Activated CD4-positive, alpha-beta memory T cell treated with anti-CD3 and anti-CD28 coated beads for 36 hours (primary cell): Measurements from ENCODE around the gene FHIT. TPM values are rescaled to one million over a fixed set of nuclear protein-coding genes. Genes with fewer than 3 reads are reported as not detected.

Experiments used
- CTCF ChIA-PET: fragments of 350-600 bp; sonication (Branson Sonifier 250); formaldehyde crosslinking; loops from one replicate; lab custom pipeline; 2021; ENCODE audit warnings: antibody characterized with exemption, inconsistent platforms; lab: Charles Lee
- POLR2A ChIA-PET: fragments of 350-600 bp; sonication (Branson Sonifier 250); formaldehyde crosslinking; loops from one replicate; lab custom pipeline; 2021; ENCODE audit warnings: antibody characterized with exemption; lab: Charles Lee
- DNase-seq: peaks from one replicate; pipeline ENCODE4 v3.0.0-alpha.2; 2020
- H3K27ac Mint-ChIP-seq: one replicate; pipeline ENCODE4 v1.8.0; 2021; ENCODE audit warnings: mixed read lengths
- H3K27me3 Mint-ChIP-seq: one replicate; pipeline ENCODE4 v1.8.0; 2021; ENCODE audit warnings: mixed read lengths
- H3K36me3 Mint-ChIP-seq: one replicate; pipeline ENCODE4 v1.8.0; 2021; ENCODE audit warnings: mixed read lengths
- H3K4me1 Mint-ChIP-seq: one replicate; pipeline ENCODE4 v1.8.0; 2021; ENCODE audit warnings: low read depth, mixed read lengths
- H3K4me3 Mint-ChIP-seq: one replicate; pipeline ENCODE4 v1.8.0; 2021; ENCODE audit warnings: mild to moderate bottlenecking, mixed read lengths
- H3K9me3 Mint-ChIP-seq: one replicate; pipeline ENCODE4 v1.8.0; 2021; ENCODE audit warnings: mixed read lengths
- intact Hi-C: fragments of 100-400 bp; cut with micrococcal nuclease; formaldehyde crosslinking; loops from one replicate; pipeline ENCODE4 v1.15.1; 2023
- total RNA-seq, 2 experiments: library from RNA; stranded (reverse); gene quantifications; one replicate each; pipeline ENCODE4 v1.2.3, GENCODE V29; 2021

Gene FHIT
- total RNA-seq, 2 experiments from 2014 or later = 7.2 to 8.7 TPM

- POLR2A ChIA-PET = no interaction called here
These were observed 1519.3 kb downstream of the FHIT start for GRCh38 chr3:59731943-59732342.

DNA sequence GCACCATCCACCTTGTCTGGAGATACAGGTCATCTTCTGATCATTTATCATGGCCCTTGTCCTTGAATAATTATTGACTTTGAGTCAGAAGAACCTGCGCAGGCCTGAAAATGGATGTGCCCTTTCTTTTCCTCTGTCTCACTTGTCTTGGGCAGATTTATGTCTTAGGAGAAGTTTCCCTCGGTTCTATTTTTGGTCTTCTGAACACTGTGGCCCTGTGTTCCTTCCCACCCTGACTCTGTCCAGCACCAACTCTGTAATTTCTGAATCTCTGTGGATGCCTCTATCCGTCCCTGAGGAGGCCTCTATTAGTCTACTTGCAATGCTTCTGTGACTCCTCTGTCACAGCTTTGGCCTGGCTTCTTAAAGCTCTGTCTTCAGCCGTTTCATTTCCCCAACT, 1520.7 kb downstream of the FHIT start:
- intact Hi-C loops = no loop called here
- H3K4me1 Mint-ChIP-seq = peaks cover 6% of the 10 kb centered on the region
- H3K27me3 Mint-ChIP-seq = no peaks in the 10 kb centered on the region
- H3K9me3 Mint-ChIP-seq = no peaks in the 10 kb centered on the region
- CTCF ChIA-PET = no interaction called here
- H3K27ac Mint-ChIP-seq = no peak overlapping the region
- POLR2A ChIA-PET = no interaction called here
- H3K4me3 Mint-ChIP-seq = no peak overlapping the region
- no peaks in the 10 kb centered on the region for H3K36me3 Mint-ChIP-seq
- DNase-seq = no peak

More at GRCh38 chr3:59731943-59732342, 1519.3 kb downstream of the FHIT start:
- CTCF ChIA-PET = interaction anchor here (0.6 kb wide), 1 partner anchor 263 kb away, joined by 3 read pairs; no protein-coding TSS in a partner anchor
- Mint-ChIP-seq H3K27ac (no peak overlapping the region), H3K27me3 (no peaks in the 10 kb centered on the region), H3K4me1 (no peaks in the 10 kb centered on the region), H3K9me3 (no peaks in the 10 kb centered on the region), H3K4me3 (no peak overlapping the region), H3K36me3 (no peaks in the 10 kb centered on the region)
- intact Hi-C loops = no loop called here
- DNase-seq = no peak

DNA sequence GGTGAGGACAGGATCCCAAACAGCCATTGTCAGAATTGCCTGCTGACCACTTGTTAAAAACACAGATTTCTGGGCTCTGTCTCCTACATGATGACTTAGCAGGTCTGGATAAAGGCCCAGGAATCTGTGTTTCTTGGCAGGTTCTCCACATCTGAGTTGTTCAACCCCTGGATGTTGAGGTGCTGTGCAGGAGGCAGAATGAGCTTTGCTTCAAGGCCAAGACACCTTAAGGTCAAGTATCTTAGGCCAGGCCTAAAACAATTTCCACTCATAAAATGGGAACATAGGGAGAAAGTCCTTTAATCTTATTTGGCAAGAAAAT, 1522.7 kb downstream of the FHIT start:
- Mint-ChIP-seq H3K9me3 (no peaks in the 10 kb centered on the region), H3K4me3 (no peak overlapping the region), H3K4me1 (peaks cover 6% of the 10 kb centered on the region), H3K27me3 (no peaks in the 10 kb centered on the region), H3K36me3 (no peaks in the 10 kb centered on the region), H3K27ac (no peak overlapping the region)
- no peak for DNase-seq
- ChIA-PET CTCF (interaction anchor here (0.7 kb wide), 1 partner anchor 16 kb away, joined by 3 read pairs; no protein-coding TSS in a partner anchor), POLR2A (no interaction called here)
- intact Hi-C loops = no loop called here

GRCh38 chr3:59727902-59728586, 1523.2 kb downstream of the FHIT start:
- Mint-ChIP-seq H3K27ac (no peak overlapping the region), H3K36me3 (no peaks in the 10 kb centered on the region), H3K27me3 (no peaks in the 10 kb centered on the region), H3K9me3 (no peaks in the 10 kb centered on the region), H3K4me3 (no peak overlapping the region), H3K4me1 (peaks cover 6% of the 10 kb centered on the region)
- intact Hi-C loops = no loop called here
- ChIA-PET POLR2A (no interaction called here), CTCF (no interaction called here)
- no peak for DNase-seq

- no peak overlapping the region for H3K4me3 Mint-ChIP-seq
- ChIA-PET CTCF (no interaction called here), POLR2A (no interaction called here)
- DNase-seq = peak; percentile 46
- H3K27me3 Mint-ChIP-seq = no peaks in the 10 kb centered on the region
- no peaks in the 10 kb centered on the region for H3K9me3 Mint-ChIP-seq
- peaks cover 6% of the 10 kb centered on the region for H3K4me1 Mint-ChIP-seq
- no peaks in the 10 kb centered on the region for H3K36me3 Mint-ChIP-seq
- intact Hi-C loops = no loop called here
- no peak overlapping the region for H3K27ac Mint-ChIP-seq
These were observed 1525.0 kb downstream of the FHIT start for GRCh38 chr3:59726279-59726678.

DNA sequence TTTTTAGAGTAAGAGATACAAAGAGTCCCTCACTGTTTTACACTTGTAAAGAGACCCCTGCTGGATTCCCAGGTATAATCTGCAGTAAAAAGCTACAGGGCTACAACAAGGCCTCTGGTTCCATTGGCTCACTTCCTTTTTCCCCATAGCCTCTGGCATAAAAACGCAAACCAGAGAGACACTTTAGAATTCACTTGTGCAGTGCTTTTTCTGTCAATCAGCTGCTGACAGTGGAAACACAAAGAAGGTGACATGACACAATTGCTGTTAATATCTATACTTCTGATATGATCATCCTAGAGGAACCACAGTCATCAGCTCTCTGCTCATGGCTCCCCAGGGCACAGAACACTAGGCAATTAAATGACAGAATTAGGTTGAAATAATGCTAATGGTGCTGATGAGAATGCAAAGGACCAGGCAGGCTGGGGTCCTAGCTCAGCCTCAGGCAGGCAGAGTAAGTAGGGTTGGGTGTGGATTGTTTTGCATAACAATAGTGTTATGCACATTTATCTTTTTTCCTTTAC, 1533.5 kb downstream of the FHIT start:
- no peaks in the 10 kb centered on the region for H3K27me3 Mint-ChIP-seq
- intact Hi-C loops = no loop called here
- H3K9me3 Mint-ChIP-seq = peaks cover 12% of the 10 kb centered on the region
- peaks cover 7% of the 10 kb centered on the region for H3K36me3 Mint-ChIP-seq
- DNase-seq = no peak
- no peak overlapping the region for H3K4me3 Mint-ChIP-seq
- H3K4me1 Mint-ChIP-seq = peaks cover 2% of the 10 kb centered on the region
- no peak overlapping the region for H3K27ac Mint-ChIP-seq
- CTCF ChIA-PET = interaction anchor here (0.6 kb wide), 1 partner anchor 21 kb away, joined by 3 read pairs; no protein-coding TSS in a partner anchor
- POLR2A ChIA-PET = interaction anchor here (0.6 kb wide), 1 partner anchor 720 kb away, joined by 3 read pairs; no protein-coding TSS in a partner anchor

DNA sequence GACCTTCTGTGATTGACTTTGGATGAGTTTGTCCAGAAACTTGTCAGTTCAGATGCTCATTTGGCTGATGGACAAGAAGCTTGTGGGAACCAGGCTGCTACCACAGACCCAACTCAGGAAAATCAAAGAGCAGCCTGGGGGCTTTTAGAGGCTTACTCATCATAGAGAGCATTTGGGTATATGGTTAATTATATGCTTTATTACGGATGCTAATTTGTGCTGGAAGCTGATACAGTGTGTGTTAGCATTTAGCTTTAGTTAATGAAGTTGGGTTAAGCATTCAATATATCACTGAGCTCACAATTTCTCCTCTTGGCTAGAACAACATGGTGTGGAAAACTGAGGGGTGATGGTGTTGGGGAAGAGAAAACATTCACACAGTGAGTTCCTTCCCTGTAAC, 1537.2 kb downstream of the FHIT start:
- ChIA-PET POLR2A (no interaction called here), CTCF (interaction anchor here (0.6 to 1.4 kb wide), 2 partner anchors 139 to 501 kb away, joined by 3 to 4 read pairs; no protein-coding TSS in a partner anchor)
- Mint-ChIP-seq H3K4me3 (no peak overlapping the region), H3K27ac (no peak overlapping the region), H3K4me1 (peaks cover 4% of the 10 kb centered on the region), H3K27me3 (no peaks in the 10 kb centered on the region), H3K36me3 (peaks cover 10% of the 10 kb centered on the region), H3K9me3 (peaks cover 14% of the 10 kb centered on the region)
- intact Hi-C loops = no loop called here
- DNase-seq = no peak

DNA sequence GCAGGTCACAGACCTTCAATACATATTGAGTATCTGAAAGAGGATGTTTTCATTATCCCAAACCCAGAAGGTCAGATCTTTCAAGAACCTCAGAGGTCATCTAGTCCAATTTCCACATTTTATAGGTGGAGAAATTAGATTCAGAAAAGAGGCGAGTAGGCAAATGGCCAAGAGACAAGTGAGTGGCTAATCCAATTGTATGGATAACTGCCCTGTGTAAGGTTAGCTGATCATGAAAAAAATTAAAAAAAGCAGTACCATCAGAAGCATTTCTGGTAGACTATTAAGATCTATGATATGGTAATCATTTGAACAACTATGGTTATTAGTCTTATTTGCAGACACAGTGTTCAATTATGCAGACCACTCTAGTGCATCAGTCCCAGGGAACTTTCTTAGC, 1540.7 kb downstream of the FHIT start:
- no peak overlapping the region for H3K27ac Mint-ChIP-seq
- DNase-seq = no peak
- H3K4me3 Mint-ChIP-seq = no peak overlapping the region
- peaks cover 10% of the 10 kb centered on the region for H3K36me3 Mint-ChIP-seq
- intact Hi-C loops = no loop called here
- ChIA-PET POLR2A (no interaction called here), CTCF (no interaction called here)
- H3K9me3 Mint-ChIP-seq = peaks cover 14% of the 10 kb centered on the region
- no peaks in the 10 kb centered on the region for H3K27me3 Mint-ChIP-seq
- H3K4me1 Mint-ChIP-seq = peaks cover 3% of the 10 kb centered on the region

GRCh38 chr3:59709702-59710553, 1541.3 kb downstream of the FHIT start:
- Mint-ChIP-seq H3K27me3 (no peaks in the 10 kb centered on the region), H3K4me1 (peaks cover 3% of the 10 kb centered on the region), H3K9me3 (peaks cover 14% of the 10 kb centered on the region), H3K36me3 (peaks cover 10% of the 10 kb centered on the region), H3K4me3 (no peak overlapping the region), H3K27ac (no peak overlapping the region)
- DNase-seq = peak; percentile 19
- ChIA-PET CTCF (no interaction called here), POLR2A (no interaction called here)
- intact Hi-C loops = no loop called here

DNA sequence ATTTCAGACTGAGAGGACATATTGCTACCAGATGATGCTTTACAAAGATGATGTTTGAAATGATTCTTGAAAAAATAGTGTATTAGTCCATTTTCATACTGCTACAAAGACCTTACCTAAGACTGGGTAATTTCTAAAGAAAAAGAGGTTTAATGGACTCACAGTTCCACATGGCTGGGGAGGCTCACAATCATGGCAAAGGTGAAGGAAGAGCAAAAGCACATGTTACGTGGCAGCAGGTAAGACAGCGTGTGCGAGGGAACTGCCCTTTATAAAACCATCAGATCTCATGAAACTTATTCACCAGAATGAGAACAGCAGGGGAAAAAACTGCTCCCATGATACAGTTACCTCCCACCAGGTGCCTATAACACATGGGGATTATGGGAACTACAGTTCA, 1543.0 kb downstream of the FHIT start:
- CTCF ChIA-PET = no interaction called here
- DNase-seq = no peak
- peaks cover 3% of the 10 kb centered on the region for H3K4me1 Mint-ChIP-seq
- peaks cover 7% of the 10 kb centered on the region for H3K9me3 Mint-ChIP-seq
- H3K27me3 Mint-ChIP-seq = no peaks in the 10 kb centered on the region
- no peak overlapping the region for H3K27ac Mint-ChIP-seq
- no peak overlapping the region for H3K4me3 Mint-ChIP-seq
- H3K36me3 Mint-ChIP-seq = peaks cover 7% of the 10 kb centered on the region
- intact Hi-C loops = no loop called here
- POLR2A ChIA-PET = no interaction called here

DNA sequence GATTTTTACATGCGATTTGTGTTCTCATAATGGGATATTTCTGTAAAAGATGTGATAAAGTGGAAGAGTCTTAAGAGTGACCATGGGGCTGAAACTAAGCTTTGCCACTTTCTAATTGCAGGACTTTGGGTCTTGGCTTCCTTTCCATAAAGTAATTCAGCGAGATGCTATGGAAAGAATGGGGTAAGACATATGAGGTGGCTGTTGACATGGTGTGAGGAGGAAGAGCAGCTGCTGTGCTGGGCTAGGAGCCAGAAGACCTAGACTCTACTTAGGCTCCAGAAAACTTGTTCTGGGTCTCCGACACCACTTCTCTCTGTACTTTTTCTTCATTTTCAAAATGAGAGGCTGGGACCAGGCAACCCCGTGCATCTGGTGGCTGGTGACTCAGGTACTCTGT, 1547.0 kb downstream of the FHIT start:
- Mint-ChIP-seq H3K4me1 (no peaks in the 10 kb centered on the region), H3K27ac (no peak overlapping the region), H3K36me3 (no peaks in the 10 kb centered on the region), H3K4me3 (no peak overlapping the region), H3K27me3 (no peaks in the 10 kb centered on the region), H3K9me3 (no peaks in the 10 kb centered on the region)
- DNase-seq = no peak
- intact Hi-C loops = no loop called here
- CTCF ChIA-PET = no interaction called here
- POLR2A ChIA-PET = no interaction called here

DNA sequence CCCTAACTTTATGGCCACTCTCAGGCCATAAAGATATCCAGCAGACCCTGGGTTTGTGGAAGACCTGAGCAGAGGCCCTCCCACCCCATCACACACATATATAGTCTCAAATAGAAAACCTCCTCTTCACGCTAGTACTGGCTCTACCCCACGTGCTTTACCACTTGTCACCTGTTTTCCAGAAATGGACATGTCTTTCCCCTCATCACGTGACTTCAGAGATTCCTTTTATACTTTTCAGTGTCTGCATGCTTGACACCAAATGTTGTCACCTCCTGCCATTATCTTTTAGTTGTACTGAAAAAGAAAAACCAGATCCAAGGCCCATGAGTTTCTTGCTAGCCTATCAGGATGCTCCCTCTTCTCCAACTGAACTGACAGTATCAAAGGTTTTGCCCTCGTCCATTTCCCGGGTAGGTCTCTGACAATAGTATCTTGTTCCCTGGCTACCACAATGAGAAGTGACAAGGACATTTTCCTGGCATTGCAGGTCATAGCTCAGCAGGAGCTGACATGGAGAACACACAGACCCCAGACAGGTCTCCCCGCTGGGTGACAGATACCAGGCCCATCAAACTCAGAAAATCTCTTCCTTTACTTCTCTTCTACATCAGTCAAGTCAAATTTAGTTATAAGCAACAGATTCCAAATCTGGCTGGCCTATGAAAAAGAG, 1551.5 kb downstream of the FHIT start:
- ChIA-PET CTCF (no interaction called here), POLR2A (no interaction called here)
- Mint-ChIP-seq H3K27ac (no peak overlapping the region), H3K9me3 (no peaks in the 10 kb centered on the region), H3K4me1 (no peaks in the 10 kb centered on the region), H3K4me3 (no peak overlapping the region), H3K36me3 (no peaks in the 10 kb centered on the region), H3K27me3 (no peaks in the 10 kb centered on the region)
- no peak for DNase-seq
- intact Hi-C loops = no loop called here
